Measurements from ENCODE around the gene NRGN.

DNA sequence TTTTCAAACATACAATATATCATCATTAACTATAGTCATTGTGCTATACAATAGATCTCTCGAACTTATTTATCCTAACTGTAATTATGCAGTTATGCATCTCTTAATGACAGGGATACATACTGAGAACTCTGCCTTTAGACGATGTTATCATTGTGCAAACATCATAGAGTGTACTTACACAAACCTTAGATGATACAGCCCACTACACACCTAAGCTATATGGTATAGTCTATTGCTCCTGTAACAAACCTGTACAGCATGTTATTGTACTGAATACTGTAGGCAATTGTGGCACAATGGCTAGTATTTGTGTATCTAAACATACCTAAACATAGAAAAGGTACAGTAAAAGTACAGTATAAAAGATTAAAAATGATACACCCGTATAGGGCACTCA, 27.4 kb upstream of the NRGN start:
- TF ChIP-seq KAT7 (CRISPR knock-in tag; IDR thresholded peaks at IDR 0.05; ENCODE audit: borderline replicate concordance) (no peak), FOXP1 (CRISPR knock-in tag; IDR thresholded peaks at IDR 0.05; ENCODE audit: borderline replicate concordance) (no peak), ESRRA (CRISPR knock-in tag; IDR thresholded peaks at IDR 0.05; ENCODE audit: borderline replicate concordance) (no peak), TEAD4 (CRISPR knock-in tag; IDR thresholded peaks at IDR 0.05) (no peak), ZBTB21 (CRISPR knock-in tag; IDR thresholded peaks at IDR 0.05; ENCODE audit: borderline replicate concordance) (no peak), ZNF232 (CRISPR knock-in tag; IDR thresholded peaks at IDR 0.05) (no peak)
- TF ChIP-seq, protein P1, sequence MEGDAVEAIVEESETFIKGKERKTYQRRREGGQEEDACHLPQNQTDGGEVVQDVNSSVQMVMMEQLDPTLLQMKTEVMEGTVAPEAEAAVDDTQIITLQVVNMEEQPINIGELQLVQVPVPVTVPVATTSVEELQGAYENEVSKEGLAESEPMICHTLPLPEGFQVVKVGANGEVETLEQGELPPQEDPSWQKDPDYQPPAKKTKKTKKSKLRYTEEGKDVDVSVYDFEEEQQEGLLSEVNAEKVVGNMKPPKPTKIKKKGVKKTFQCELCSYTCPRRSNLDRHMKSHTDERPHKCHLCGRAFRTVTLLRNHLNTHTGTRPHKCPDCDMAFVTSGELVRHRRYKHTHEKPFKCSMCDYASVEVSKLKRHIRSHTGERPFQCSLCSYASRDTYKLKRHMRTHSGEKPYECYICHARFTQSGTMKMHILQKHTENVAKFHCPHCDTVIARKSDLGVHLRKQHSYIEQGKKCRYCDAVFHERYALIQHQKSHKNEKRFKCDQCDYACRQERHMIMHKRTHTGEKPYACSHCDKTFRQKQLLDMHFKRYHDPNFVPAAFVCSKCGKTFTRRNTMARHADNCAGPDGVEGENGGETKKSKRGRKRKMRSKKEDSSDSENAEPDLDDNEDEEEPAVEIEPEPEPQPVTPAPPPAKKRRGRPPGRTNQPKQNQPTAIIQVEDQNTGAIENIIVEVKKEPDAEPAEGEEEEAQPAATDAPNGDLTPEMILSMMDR (IDR thresholded peaks at IDR 0.05) = no peak
- TF ChIP-seq, protein P2, sequence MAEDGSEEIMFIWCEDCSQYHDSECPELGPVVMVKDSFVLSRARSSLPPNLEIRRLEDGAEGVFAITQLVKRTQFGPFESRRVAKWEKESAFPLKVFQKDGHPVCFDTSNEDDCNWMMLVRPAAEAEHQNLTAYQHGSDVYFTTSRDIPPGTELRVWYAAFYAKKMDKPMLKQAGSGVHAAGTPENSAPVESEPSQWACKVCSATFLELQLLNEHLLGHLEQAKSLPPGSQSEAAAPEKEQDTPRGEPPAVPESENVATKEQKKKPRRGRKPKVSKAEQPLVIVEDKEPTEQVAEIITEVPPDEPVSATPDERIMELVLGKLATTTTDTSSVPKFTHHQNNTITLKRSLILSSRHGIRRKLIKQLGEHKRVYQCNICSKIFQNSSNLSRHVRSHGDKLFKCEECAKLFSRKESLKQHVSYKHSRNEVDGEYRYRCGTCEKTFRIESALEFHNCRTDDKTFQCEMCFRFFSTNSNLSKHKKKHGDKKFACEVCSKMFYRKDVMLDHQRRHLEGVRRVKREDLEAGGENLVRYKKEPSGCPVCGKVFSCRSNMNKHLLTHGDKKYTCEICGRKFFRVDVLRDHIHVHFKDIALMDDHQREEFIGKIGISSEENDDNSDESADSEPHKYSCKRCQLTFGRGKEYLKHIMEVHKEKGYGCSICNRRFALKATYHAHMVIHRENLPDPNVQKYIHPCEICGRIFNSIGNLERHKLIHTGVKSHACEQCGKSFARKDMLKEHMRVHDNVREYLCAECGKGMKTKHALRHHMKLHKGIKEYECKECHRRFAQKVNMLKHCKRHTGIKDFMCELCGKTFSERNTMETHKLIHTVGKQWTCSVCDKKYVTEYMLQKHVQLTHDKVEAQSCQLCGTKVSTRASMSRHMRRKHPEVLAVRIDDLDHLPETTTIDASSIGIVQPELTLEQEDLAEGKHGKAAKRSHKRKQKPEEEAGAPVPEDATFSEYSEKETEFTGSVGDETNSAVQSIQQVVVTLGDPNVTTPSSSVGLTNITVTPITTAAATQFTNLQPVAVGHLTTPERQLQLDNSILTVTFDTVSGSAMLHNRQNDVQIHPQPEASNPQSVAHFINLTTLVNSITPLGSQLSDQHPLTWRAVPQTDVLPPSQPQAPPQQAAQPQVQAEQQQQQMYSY (CRISPR knock-in tag; IDR thresholded peaks at IDR 0.05) = no peak
- TF ChIP-seq, protein P3, sequence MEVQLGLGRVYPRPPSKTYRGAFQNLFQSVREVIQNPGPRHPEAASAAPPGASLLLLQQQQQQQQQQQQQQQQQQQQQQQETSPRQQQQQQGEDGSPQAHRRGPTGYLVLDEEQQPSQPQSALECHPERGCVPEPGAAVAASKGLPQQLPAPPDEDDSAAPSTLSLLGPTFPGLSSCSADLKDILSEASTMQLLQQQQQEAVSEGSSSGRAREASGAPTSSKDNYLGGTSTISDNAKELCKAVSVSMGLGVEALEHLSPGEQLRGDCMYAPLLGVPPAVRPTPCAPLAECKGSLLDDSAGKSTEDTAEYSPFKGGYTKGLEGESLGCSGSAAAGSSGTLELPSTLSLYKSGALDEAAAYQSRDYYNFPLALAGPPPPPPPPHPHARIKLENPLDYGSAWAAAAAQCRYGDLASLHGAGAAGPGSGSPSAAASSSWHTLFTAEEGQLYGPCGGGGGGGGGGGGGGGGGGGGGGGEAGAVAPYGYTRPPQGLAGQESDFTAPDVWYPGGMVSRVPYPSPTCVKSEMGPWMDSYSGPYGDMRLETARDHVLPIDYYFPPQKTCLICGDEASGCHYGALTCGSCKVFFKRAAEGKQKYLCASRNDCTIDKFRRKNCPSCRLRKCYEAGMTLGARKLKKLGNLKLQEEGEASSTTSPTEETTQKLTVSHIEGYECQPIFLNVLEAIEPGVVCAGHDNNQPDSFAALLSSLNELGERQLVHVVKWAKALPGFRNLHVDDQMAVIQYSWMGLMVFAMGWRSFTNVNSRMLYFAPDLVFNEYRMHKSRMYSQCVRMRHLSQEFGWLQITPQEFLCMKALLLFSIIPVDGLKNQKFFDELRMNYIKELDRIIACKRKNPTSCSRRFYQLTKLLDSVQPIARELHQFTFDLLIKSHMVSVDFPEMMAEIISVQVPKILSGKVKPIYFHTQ (CRISPR knock-in tag; IDR thresholded peaks at IDR 0.05) = no peak
- TF ChIP-seq, protein P4, sequence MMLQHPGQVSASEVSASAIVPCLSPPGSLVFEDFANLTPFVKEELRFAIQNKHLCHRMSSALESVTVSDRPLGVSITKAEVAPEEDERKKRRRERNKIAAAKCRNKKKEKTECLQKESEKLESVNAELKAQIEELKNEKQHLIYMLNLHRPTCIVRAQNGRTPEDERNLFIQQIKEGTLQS (CRISPR knock-in tag; conservative IDR thresholded peaks at IDR 0.05) = no peak
- TF ChIP-seq, protein P5, sequence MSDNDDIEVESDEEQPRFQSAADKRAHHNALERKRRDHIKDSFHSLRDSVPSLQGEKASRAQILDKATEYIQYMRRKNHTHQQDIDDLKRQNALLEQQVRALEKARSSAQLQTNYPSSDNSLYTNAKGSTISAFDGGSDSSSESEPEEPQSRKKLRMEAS (CRISPR knock-in tag; IDR thresholded peaks at IDR 0.05) = no peak
